GM12878 (cell line): Measurements from ENCODE around the gene A1BG. TPM values are rescaled to one million over a fixed set of nuclear protein-coding genes. Genes with fewer than 3 reads are reported as not detected.

ENCODE experiments used
- ATAC-seq: fragments of 200-7000 bp; cut with Tn5 transposase; 3 replicates; pipeline ENCODE4 v1.9.1; 2020; ENCODE audit warnings: mild to moderate bottlenecking, moderate library complexity
- BruUV-seq: library from RNA; stranded (reverse); fragments of 400-500 nt; replicated peaks from 2 replicates; lab custom pipeline; 2021; lab: Mats Ljungman, UMichigan
- CTCF ChIA-PET: fragments of 300-600 bp; sonication (Branson Sonifier 250); formaldehyde crosslinking; extraction: SDS; loops from one replicate; lab custom pipeline; 2021; ENCODE audit warnings: inconsistent platforms; lab: Yijun Ruan, JAX
- POLR2A ChIA-PET: fragments of 350-600 bp; formaldehyde crosslinking; extraction: SDS; loops from one replicate; lab custom pipeline; 2021; ENCODE audit warnings: inconsistent platforms; lab: Charles Lee
- RAD21 ChIA-PET: fragments of 300-600 bp; sonication (Branson Sonifier 250); formaldehyde crosslinking; loops from one replicate; lab custom pipeline; 2023; ENCODE audit warnings: antibody characterized with exemption; ENCODE audit not compliant: unreplicated experiment; lab: Charles Lee
- SMC1A ChIA-PET: fragments of 300-600 bp; sonication (Branson Sonifier 250); formaldehyde crosslinking; loops from one replicate; lab custom pipeline; 2023; ENCODE audit not compliant: unreplicated experiment, uncharacterized antibody; lab: Charles Lee
- DNase-seq: peaks from one replicate; pipeline ENCODE4 v3.0.0-alpha.2; 2011; ENCODE audit warnings: low read depth, low spot score
- FAIRE-seq: peaks from 3 replicates; lab custom pipeline; 2011; peaks lifted over from hg19 to GRCh38; lab: Jason Lieb, UNC
- H2AFZ ChIP-seq: 2 replicates; pipeline ENCODE4 v1.6.0; 2011; ENCODE audit warnings: low read depth, low read length, control low read depth; ENCODE audit not compliant: control insufficient read depth
- H3K27ac ChIP-seq: 2 replicates; pipeline ENCODE4 v1.5.1; 2011; ENCODE audit warnings: control low read depth; ENCODE audit not compliant: control insufficient read depth, insufficient read depth
- H3K27me3 ChIP-seq, 2 experiments: replicated peaks in 1 of 2; 2 replicates each; pipeline versions ENCODE4 v1.6.0 to v1.6.1; 2011; ENCODE audit warnings: low read length in 1 of 2; ENCODE audit not compliant: control insufficient read depth in 2 of 2, insufficient read depth in 2 of 2
- H3K36me3 ChIP-seq, 2 experiments: 2 replicates each; pipeline ENCODE4 v1.5.1; 2011; ENCODE audit warnings: low read length in 1 of 2; ENCODE audit not compliant: control insufficient read depth in 2 of 2, insufficient read depth in 2 of 2
- H3K4me1 ChIP-seq: 2 replicates; pipeline ENCODE4 v1.6.1; 2011; ENCODE audit warnings: mild to moderate bottlenecking, low read length, moderate library complexity, mixed read lengths; ENCODE audit not compliant: control insufficient read depth, insufficient read depth
- H3K4me2 ChIP-seq: 2 replicates; pipeline ENCODE4 v1.6.0; 2011; ENCODE audit warnings: control low read depth; ENCODE audit not compliant: control insufficient read depth, insufficient read depth
- H3K4me3 ChIP-seq: fragments of 200-600 bp; sonication (generic); 2 replicates; pipeline ENCODE4 v1.5.1; 2016
- H3K79me2 ChIP-seq: 2 replicates; pipeline ENCODE4 v1.6.0; 2011; ENCODE audit warnings: low read length; ENCODE audit not compliant: control insufficient read depth, insufficient read depth
- H3K9ac ChIP-seq: 2 replicates; pipeline ENCODE4 v1.8.0; 2011; ENCODE audit warnings: low read length, control low read depth, mixed read lengths; ENCODE audit not compliant: control insufficient read depth, insufficient read depth
- H3K9me3 ChIP-seq: replicated peaks from 3 replicates; pipeline ENCODE4 v1.5.1; 2011; ENCODE audit warnings: mild to moderate bottlenecking, low read length; ENCODE audit not compliant: control insufficient read depth, insufficient read depth
- H4K20me1 ChIP-seq: 2 replicates; pipeline ENCODE4 v1.6.0; 2011; ENCODE audit not compliant: control insufficient read depth, insufficient read depth
- CBFB ChIP-seq: IDR thresholded peaks from 2 replicates; pipeline ENCODE4 v1.6.1; 2016; ENCODE audit warnings: antibody characterized with exemption, low read depth
- KAT2A ChIP-seq: conservative IDR thresholded peaks from 2 replicates; pipeline ENCODE4 v1.6.1; 2011; ENCODE audit warnings: low read depth, low read length; ENCODE audit not compliant: control insufficient read depth
- MTA2 ChIP-seq: fragments of 450-650 bp; IDR thresholded peaks from 2 replicates; pipeline ENCODE4 v1.6.1; 2016; ENCODE audit warnings: low read depth, mild to moderate bottlenecking, moderate library complexity
- PAX5 ChIP-seq: IDR thresholded peaks from 2 replicates; pipeline ENCODE4 v1.6.1; 2011; ENCODE audit warnings: low read depth, low read length, borderline replicate concordance
- PML ChIP-seq: IDR thresholded peaks from 2 replicates; pipeline ENCODE4 v1.6.1; 2012; ENCODE audit warnings: low read length, inconsistent platforms
- RELA ChIP-seq: fragments of 450-650 bp; IDR thresholded peaks from 2 replicates; pipeline ENCODE4 v1.8.0; 2014; ENCODE audit warnings: borderline replicate concordance; ENCODE audit not compliant: partially characterized antibody
- SMARCA5 ChIP-seq: fragments of 450-650 bp; IDR thresholded peaks from 2 replicates; pipeline ENCODE4 v1.6.1; 2017; ENCODE audit warnings: mild to moderate bottlenecking
- ZSCAN29 ChIP-seq: fragments of 450-650 bp; IDR thresholded peaks from 2 replicates; pipeline ENCODE4 v1.6.1; 2017; ENCODE audit warnings: mild to moderate bottlenecking, moderate library complexity
- WGBS: methylation state at CpG from one replicate; pipeline ENCODE4 v1.1.6; 2016; ENCODE audit warnings: low lambda C conversion rate; ENCODE audit not compliant: insufficient replicate concordance, insufficient coverage; ENCODE audit errors: missing lambda C conversion rate; 5-methylcytosine and 5-hydroxymethylcytosine counted together
- in situ Hi-C: fragments of 300-500 bp; cut with MboI; formaldehyde crosslinking; loops from 9 replicates; pipeline ENCODE4 v1.14.3; 2018; ENCODE audit warnings: mixed read lengths
- intact Hi-C: fragments of 100-400 bp; cut with micrococcal nuclease; formaldehyde crosslinking; loops from one replicate; pipeline ENCODE4 v1.14.2; 2022; ENCODE audit not compliant: unreplicated experiment
- polyA plus RNA-seq, 11 experiments: library from polyadenylated mRNA; depleted of rRNA in 4 of 11; unstranded in 6 of 11; stranded (reverse) in 5 of 11; fragments of >200 nt; fragmentation: Nextera tagmentation in 4 of 11; fragmentation: Illumina TruSeq in 1 of 11; extraction: Ambion mirVana in 4 of 11; extraction: Trizol in 1 of 11; gene quantifications; 1 replicate in 1 of 11; 2 replicates in 10 of 11; pipeline versions ENCODE4 v1.2.1 to v1.2.3, GENCODE V29; 2011 to 2016; ENCODE audit warnings: inconsistent platforms in 2 of 11, missing spikeins in 2 of 11, low read depth in 1 of 11
- total RNA-seq, 4 experiments: library from RNA; depleted of rRNA in 3 of 4; stranded (reverse); fragments of >200 nt in 3 of 4; fragmentation: Illumina TruSeq in 1 of 4; extraction: Trizol in 1 of 4; gene quantifications; 2 replicates each; pipeline versions ENCODE4 v1.2.1 to v1.2.3, GENCODE V29; 2013 to 2021
- TF ChIP-seq, protein P1 (sequence below): fragments of 450-650 bp; conservative IDR thresholded peaks from 2 replicates; pipeline ENCODE4 v1.6.1; 2017; ENCODE audit warnings: mild to moderate bottlenecking, moderate library complexity

A1BG gene
- total and polyA plus RNA-seq, 10 of the 15 experiments (the other 5 are each of a cell fraction or from before 2014, with no cell fraction given) = 0.34 to 29.6 (median 11.8) TPM

DNA sequence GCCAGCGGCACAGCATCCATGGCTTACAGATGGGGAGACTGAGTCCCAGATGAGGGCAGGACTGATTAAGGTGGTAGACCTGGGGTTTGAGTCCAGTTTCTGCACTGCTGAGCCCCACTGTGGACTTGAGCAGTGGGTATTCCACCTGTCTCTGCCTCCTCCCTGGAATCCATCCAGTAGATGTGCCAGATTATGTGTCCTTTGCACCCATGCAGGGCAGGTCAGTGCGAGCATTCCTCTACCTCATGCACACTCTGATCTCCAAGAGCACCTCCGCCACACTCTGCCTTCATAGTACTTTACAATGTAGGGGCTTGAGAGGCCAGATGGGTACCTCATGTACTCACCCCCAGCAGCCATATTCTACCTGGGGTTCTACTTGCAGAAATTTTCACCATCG is 16.5 kb downstream of the A1BG start:
- Histone ChIP-seq H3K9me3 (no peaks in the 10 kb centered on the region; the same call in 2 of the 3 replicates), H3K4me3 (no peak overlapping the region), H3K4me1 (no peaks in the 10 kb centered on the region), H3K36me3 (peaks cover 7 to 11% of the 10 kb centered on the region in 2 experiments; a peak in 3 of 4 replicates), H3K27me3 (no peaks in the 10 kb centered on the region), H4K20me1 (no peaks in the 10 kb centered on the region; the same call in 1 of the 2 replicates), H2AFZ (no peak overlapping the region), H3K9ac (no peak overlapping the region), H3K27ac (no peak overlapping the region), H3K4me2 (no peak overlapping the region), H3K79me2 (no peaks in the 10 kb centered on the region)
- ChIA-PET CTCF (no interaction called here), POLR2A (no interaction called here), SMC1A (no interaction called here), RAD21 (no interaction called here)
- in situ Hi-C loops (no loop called here), intact Hi-C loops (no loop called here)
- ATAC-seq = no peak
- 99% methylated on average over 4 of the region's 4 CpGs for WGBS
- no TSS peak for BruUV-seq
- TF ChIP-seq MTA2 (no peak), PML (no peak), RELA (no peak), KAT2A (no peak), ZSCAN29 (no peak), SMARCA5 (no peak), PAX5 (no peak)
- FAIRE-seq = no peak
- no peak for DNase-seq

GRCh38 chr19:58336216-58336615 is 17.1 kb downstream of the A1BG start:
- Histone ChIP-seq H4K20me1 (no peaks in the 10 kb centered on the region), H3K27ac (no peak overlapping the region), H3K79me2 (no peaks in the 10 kb centered on the region), H3K4me3 (no peak overlapping the region), H3K9me3 (no peaks in the 10 kb centered on the region; the same call in 2 of the 3 replicates), H3K4me1 (no peaks in the 10 kb centered on the region), H2AFZ (no peak overlapping the region), H3K36me3 (peaks cover 7 to 11% of the 10 kb centered on the region in 2 experiments; a peak in 3 of 4 replicates), H3K4me2 (no peak overlapping the region), H3K27me3 (no peaks in the 10 kb centered on the region), H3K9ac (no peak overlapping the region)
- intact Hi-C loops = no loop called here
- no peak for DNase-seq
- no TSS peak for BruUV-seq
- TF ChIP-seq CBFB = no peak
- TF ChIP-seq, protein P1, sequence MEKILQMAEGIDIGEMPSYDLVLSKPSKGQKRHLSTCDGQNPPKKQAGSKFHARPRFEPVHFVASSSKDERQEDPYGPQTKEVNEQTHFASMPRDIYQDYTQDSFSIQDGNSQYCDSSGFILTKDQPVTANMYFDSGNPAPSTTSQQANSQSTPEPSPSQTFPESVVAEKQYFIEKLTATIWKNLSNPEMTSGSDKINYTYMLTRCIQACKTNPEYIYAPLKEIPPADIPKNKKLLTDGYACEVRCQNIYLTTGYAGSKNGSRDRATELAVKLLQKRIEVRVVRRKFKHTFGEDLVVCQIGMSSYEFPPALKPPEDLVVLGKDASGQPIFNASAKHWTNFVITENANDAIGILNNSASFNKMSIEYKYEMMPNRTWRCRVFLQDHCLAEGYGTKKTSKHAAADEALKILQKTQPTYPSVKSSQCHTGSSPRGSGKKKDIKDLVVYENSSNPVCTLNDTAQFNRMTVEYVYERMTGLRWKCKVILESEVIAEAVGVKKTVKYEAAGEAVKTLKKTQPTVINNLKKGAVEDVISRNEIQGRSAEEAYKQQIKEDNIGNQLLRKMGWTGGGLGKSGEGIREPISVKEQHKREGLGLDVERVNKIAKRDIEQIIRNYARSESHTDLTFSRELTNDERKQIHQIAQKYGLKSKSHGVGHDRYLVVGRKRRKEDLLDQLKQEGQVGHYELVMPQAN = no peak
- FAIRE-seq = no peak
- RAD21 ChIA-PET = no interaction called here
- CTCF ChIA-PET = interaction anchor here (0.8 kb wide), 1 partner anchor 26 kb away, joined by 3 read pairs; no protein-coding TSS in a partner anchor
- POLR2A ChIA-PET = no interaction called here
- WGBS = 100% methylated on average over 1 of the region's 1 CpG
- SMC1A ChIA-PET = no interaction called here
- in situ Hi-C loops = no loop called here
- ATAC-seq = no peak
